VCaP (cell line): ENCODE measurements around the gene CELF1.

Source experiments
- H3K27ac ChIP-seq: fragments of 450-650 bp; 2 replicates; pipeline ENCODE4 v1.5.1; 2017
- TF ChIP-seq, protein P1 (sequence below): fragments of 450-650 bp; conservative IDR thresholded peaks from 2 replicates; pipeline ENCODE4 v1.5.1; 2017; ENCODE audit warnings: mild to moderate bottlenecking, moderate library complexity

The CELF1 gene

DNA sequence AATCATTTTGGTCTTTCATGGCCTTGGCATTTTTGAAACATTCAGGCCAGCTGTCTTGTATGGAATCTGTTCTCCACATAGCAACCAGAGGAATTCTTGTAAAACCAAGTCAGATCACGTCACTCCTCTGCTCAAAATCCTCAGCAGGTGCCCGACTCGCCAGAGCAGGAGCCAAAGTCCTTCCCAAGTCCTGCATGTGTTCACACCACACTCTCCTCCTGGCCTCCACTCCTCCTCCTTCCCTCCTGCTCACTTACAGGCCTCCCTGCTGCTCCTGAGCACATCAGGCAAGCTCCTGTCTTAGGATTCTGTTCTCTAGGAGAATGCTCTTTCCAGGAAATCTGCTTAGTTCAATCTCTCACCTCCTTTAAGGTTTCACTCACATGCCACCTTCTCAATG is 119.8 kb downstream of the CELF1 start:
- no peak overlapping the region for H3K27ac ChIP-seq
- TF ChIP-seq, protein P1, sequence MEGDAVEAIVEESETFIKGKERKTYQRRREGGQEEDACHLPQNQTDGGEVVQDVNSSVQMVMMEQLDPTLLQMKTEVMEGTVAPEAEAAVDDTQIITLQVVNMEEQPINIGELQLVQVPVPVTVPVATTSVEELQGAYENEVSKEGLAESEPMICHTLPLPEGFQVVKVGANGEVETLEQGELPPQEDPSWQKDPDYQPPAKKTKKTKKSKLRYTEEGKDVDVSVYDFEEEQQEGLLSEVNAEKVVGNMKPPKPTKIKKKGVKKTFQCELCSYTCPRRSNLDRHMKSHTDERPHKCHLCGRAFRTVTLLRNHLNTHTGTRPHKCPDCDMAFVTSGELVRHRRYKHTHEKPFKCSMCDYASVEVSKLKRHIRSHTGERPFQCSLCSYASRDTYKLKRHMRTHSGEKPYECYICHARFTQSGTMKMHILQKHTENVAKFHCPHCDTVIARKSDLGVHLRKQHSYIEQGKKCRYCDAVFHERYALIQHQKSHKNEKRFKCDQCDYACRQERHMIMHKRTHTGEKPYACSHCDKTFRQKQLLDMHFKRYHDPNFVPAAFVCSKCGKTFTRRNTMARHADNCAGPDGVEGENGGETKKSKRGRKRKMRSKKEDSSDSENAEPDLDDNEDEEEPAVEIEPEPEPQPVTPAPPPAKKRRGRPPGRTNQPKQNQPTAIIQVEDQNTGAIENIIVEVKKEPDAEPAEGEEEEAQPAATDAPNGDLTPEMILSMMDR = no peak

DNA sequence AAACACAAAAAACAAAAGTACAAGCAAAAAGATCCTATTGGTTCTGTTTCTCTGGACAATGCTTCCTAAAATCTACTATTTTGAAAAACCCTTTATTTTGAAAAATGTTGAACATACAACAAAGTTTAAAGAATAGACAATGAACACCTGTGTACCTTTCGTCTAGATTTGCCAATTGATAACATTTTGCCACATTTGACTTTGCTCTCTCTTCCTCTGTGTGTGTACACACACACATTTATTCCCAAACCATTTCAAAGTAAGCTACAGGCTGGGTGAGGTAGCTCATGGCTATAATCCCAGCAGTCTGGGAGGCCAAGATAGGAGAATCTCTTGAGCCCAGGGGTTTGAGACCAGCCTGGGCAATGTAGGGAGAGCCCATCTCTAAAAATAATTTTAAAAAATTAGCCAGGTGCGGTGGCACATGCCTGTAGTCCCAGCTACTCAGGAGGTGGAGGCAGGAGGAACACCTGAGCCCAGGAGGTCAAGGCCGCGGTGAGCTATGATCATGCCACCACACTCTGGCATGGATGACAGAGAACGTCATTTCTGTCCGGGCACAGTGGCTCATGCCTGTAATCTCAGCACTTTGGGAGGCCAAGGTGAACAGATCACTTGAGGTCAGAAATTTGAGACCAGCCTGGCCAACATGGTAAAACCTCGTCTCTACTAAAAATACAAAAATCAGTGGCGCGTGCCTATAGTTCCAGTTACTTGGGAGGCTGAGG is 121.4 kb downstream of the CELF1 start:
- H3K27ac ChIP-seq = no peak overlapping the region
- TF ChIP-seq, protein P1 = no peak

DNA sequence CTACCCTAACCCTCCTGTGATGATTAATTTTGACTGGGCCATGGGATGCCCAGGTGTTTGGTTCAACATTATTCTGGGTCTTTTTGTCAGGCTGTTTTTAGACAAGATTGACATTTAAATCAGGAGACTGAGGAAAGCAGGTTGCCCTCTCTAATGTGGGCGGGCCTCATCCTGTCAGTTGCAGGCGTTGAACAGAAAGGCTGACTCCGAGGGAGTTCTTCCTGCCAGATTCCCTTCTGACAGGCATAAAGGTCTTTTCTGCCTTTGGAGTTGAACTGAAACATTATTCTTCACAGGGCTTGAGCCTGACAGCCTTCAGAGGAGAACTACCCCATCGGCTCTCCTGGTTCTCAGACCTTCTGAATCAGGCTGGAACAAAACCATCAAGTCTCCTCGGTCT is 122.4 kb downstream of the CELF1 start:
- TF ChIP-seq, protein P1 = no peak
- H3K27ac ChIP-seq = no peak overlapping the region

DNA sequence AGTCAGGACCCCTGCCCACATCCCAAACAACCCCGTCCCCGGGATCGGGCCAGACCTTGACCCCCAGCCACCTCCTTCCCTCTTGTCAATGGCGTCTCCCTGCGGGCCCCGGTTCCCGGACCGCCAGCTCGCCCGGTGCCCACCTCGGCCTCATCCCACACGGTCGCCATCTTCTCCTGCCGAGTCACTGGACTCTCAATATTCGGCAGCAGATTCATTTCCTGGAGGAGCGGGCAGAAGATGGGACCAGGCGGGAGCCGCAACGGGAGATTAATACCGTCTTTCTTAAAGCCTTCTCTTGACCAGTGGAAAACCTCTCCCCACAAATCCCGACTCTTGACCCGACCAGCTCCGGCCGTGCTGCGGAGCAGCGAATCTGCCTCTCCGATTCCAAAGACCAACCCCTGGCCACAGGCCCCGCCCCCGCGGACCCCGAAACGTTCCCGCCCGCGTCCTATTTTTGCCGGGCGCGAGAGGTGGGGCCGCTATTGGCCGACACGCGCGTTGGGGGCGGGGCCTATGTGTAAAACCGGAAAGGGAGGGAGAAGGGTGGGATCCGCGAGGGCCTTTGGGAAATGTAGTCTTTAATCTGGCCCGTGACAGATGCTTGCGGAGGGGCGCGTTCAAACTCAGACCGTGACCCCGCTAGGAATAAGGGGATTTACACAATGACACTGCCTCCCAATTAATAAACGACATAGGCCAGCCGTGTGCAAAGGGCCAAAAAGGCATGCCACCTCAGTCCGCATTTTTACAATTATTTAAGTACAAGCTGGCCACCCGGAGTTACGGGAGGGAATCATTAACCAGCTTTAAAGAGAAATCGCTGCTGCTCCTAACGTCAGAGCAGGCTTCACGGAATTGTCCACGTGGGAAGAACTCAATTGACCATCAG is 126.6 kb downstream of the CELF1 start, which contains the start of gene PSMC3:
Gene PSMC3 (minus strand): TSS at position 378 of the 895 bp plus-strand sequence. CDS start 160 bp downstream, at position 218.
- peak within 1 kb of the TSS; percentile 91 for H3K27ac ChIP-seq
- TF ChIP-seq, protein P1 = no peak

DNA sequence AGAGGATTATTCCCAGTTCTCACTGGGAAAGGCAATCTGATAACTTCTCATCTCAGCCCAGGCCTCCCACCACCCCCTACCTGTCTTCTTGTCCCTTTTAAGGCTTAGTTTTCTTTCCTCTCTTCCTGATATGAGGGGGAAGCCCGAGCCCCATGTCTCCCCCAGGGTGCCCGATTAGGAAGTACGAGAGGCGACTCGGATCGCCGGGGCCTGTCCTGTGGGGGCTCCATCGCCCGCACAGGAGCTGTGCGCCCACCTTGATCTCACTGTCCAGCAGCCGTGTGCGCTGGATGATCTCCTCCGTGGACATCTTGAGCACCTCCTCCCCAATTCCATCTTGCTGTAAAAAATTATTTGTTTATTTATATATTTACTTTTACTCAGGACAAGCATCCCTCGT is 127.3 kb downstream of the CELF1 start:
- H3K27ac ChIP-seq = peak overlapping the region; percentile 91
- TF ChIP-seq, protein P1 = no peak

DNA sequence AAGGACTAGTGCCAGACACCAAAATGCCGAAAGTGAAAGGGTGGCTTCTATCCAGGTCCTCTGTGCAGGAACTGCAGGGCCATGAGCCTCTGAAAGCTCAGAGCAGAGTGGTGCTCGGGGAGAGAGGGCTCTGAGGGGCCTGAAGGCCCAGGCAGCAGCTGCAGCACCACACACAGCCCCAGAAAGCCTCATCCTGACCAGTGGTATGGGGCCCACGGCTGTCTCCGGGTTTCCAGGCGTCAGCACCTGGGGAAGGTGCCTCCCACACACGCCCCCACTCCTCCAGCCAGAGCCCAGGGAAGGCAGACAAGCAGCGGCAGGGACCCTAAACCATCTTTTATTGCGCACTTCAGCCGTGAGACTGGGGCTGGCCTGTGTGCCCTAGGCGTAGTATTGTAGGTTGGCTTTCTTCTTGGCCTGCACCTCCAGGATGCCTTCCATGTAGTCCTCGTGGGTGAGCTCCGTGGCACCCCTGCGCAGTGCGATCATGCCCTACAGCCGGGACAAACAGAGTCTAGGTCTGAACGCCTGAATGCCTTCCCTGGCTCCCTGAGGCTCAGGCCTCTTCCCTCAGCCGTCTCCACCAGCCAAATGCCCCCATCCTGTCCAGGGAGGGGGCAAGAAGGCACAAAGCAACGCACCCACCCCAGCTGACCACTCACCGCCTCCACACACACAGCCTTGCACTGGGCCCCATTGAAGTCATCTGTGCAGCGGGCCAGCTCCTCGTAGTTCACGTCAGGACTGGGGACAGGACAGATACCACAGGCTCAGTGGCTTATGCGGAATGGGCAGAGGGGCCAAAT is 134.3 kb downstream of the CELF1 start:
- H3K27ac ChIP-seq = no peak overlapping the region
- TF ChIP-seq, protein P1 = no peak

DNA sequence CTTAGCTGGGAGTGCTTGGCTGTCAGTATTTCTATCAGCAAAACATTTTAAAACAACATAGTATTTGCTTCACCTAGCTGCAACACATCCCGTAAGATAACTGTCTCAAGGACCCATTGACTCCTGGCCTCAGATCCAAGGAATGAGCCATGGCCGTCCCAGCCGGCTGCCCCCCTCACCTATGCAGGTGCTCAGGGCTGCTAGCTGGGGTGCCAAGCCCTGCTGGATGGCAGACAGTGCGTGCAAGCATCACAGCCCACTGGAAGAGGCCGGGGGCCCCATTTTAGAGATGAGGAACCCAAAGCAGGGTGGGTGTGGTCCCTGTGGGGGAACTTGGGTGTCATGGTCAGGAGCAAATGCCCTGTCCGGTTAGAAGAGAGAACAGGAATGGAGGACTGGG is 135.2 kb downstream of the CELF1 start:
- TF ChIP-seq, protein P1 = no peak
- H3K27ac ChIP-seq = no peak overlapping the region
